Measurements from ENCODE around the gene FXYD2. TPM values are rescaled to one million over a fixed set of nuclear protein-coding genes. Genes with fewer than 3 reads are reported as not detected.

The FXYD2 gene
- total RNA-seq, 1 donor from 2014 or later = not detected

DNA sequence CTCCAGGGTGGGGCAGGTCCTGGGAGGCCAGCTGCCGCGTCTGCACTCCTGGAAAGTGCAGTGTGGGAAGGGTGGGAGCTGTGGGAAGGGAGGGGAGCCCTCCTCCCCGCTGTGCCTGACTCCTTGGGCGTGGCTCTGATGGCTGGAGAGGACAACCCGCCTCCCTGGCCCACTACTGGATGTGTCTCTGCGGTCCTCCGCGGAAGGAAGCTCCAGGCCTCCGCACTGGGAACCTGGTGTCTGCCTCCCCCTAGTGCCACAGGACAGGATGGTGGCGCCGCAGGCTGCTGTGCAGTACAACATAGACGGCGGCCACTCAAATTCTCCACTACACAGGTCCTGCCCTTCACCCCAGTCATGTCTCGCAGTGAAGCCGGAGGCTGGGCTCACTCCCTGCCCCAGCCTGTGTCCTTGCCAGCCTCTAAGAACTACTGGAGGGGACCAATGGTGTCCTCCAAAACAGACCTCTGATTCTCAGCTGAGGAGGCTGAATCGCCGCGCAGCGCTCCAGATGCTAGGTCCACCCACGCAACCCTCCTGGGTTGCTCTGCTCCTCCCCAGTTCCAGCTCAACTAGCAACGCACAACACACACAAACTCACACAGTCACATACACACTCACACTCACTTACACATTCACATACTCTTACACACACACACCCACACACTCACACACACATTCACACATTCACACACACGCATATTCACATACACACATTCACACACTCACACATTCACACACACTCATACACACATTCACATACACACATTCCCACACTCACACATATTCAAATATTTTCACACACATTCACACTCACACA, 15.1 kb downstream of the FXYD2 start:
- H3K9me3 Mint-ChIP-seq (ENCODE audit: unreplicated experiment) = no peaks in the 10 kb centered on the region
- TF ChIP-seq, protein P1, sequence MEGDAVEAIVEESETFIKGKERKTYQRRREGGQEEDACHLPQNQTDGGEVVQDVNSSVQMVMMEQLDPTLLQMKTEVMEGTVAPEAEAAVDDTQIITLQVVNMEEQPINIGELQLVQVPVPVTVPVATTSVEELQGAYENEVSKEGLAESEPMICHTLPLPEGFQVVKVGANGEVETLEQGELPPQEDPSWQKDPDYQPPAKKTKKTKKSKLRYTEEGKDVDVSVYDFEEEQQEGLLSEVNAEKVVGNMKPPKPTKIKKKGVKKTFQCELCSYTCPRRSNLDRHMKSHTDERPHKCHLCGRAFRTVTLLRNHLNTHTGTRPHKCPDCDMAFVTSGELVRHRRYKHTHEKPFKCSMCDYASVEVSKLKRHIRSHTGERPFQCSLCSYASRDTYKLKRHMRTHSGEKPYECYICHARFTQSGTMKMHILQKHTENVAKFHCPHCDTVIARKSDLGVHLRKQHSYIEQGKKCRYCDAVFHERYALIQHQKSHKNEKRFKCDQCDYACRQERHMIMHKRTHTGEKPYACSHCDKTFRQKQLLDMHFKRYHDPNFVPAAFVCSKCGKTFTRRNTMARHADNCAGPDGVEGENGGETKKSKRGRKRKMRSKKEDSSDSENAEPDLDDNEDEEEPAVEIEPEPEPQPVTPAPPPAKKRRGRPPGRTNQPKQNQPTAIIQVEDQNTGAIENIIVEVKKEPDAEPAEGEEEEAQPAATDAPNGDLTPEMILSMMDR (IDR thresholded peaks at IDR 0.05) = peak; percentile 55
- no peak for DNase-seq (ENCODE audit: extremely low spot score, unreplicated experiment)
- no peak overlapping the region for H3K4me3 Mint-ChIP-seq (ENCODE audit: unreplicated experiment)
- H3K27me3 Mint-ChIP-seq (ENCODE audit: unreplicated experiment) = peaks cover 26% of the 10 kb centered on the region
- H3K27ac Mint-ChIP-seq (ENCODE audit: unreplicated experiment) = no peak overlapping the region
- H3K4me1 Mint-ChIP-seq (ENCODE audit: unreplicated experiment) = peaks cover 10% of the 10 kb centered on the region
- H3K36me3 Mint-ChIP-seq (ENCODE audit: unreplicated experiment) = no peaks in the 10 kb centered on the region

DNA sequence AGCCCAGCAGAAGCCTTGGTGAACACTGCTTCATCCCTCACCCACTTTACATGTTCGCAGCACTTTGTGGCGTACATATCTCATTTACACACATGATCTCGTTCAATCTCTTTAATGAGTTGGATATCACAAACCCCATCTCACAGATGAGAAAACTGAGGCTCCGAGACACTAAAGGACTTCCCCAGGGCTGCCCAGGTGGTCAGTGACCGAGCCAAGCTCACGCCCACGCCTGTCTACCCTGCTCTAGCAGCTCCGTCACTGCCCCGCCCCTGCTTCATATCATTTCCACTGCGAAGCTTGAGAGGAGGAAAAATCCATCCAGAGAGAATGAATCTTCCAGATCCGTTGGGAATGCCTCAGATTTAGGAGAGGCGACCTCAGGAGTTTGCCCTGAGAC, 15.8 kb downstream of the FXYD2 start:
- DNase-seq (ENCODE audit: extremely low spot score, unreplicated experiment) = no peak
- TF ChIP-seq, protein P1 (IDR thresholded peaks at IDR 0.05) = no peak
- Mint-ChIP-seq H3K4me1 (ENCODE audit: unreplicated experiment) (peaks cover 9% of the 10 kb centered on the region), H3K4me3 (ENCODE audit: unreplicated experiment) (no peak overlapping the region), H3K9me3 (ENCODE audit: unreplicated experiment) (no peaks in the 10 kb centered on the region), H3K27me3 (ENCODE audit: unreplicated experiment) (peaks cover 29% of the 10 kb centered on the region), H3K27ac (ENCODE audit: unreplicated experiment) (no peak overlapping the region), H3K36me3 (ENCODE audit: unreplicated experiment) (no peaks in the 10 kb centered on the region)

DNA sequence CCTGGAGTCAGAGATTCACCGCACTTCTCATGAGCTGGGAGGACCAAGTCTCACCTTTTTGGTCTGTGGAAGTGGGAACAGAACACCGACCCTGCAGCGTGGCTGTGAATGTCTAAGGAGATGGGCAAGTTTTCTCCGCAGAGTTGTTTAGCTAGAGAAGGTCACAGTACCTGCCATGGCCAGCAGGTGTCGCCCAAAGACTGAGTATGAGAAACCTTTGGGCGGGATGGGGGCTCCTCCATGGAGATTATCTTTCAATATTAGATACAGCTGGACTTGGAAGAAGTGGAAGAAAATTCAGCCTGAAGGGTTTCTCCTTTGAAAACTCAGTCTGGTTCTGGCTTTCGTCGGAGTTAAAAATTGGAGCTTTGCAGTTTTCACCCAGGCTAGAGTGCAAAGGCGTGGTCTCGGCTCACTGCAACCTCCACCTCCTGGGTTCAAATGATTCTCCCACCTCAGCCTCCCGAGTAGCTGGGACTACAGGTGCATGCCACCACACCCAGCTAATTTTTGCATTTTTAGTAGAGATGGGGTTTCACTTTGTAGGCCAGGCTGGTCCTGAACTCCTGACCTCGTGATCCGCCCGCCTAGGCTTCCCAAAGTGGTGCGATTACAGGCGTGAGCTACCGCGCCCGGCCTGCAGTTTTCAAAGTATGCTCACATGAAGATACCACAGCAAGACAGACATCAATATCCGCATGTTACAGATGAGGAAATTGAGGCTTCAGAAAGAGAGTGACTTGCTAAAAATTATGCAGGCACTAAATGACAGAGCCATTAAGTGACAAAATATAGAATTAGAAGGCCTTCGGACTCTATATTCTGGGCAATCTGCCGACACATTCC, 16.8 kb downstream of the FXYD2 start:
- Mint-ChIP-seq H3K4me3 (ENCODE audit: unreplicated experiment) (no peak overlapping the region), H3K4me1 (ENCODE audit: unreplicated experiment) (peaks cover 9% of the 10 kb centered on the region), H3K9me3 (ENCODE audit: unreplicated experiment) (no peaks in the 10 kb centered on the region), H3K36me3 (ENCODE audit: unreplicated experiment) (no peaks in the 10 kb centered on the region), H3K27ac (ENCODE audit: unreplicated experiment) (no peak overlapping the region), H3K27me3 (ENCODE audit: unreplicated experiment) (peaks cover 29% of the 10 kb centered on the region)
- no peak for DNase-seq (ENCODE audit: extremely low spot score, unreplicated experiment)
- TF ChIP-seq, protein P1 (IDR thresholded peaks at IDR 0.05) = peak; percentile 93

DNA sequence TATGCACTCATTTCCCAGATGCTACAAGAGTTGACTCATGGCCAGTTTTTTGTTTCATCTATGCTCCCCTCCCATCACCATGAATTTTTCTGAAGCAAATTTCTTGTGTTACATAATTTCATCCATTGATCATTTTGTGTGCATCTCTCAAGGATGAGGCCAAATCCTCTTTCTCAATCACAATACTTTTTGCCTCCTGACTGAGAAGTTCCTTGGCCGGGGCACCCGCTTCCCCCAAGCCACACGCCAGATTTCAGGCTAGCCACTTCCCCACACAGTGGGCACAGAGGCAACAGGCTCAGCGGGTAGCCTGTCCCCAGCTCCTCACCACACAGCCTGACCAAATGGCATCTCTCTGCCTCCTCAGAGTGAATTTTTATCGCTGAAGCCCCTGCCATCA, 17.7 kb downstream of the FXYD2 start:
- no peak for DNase-seq (ENCODE audit: extremely low spot score, unreplicated experiment)
- Mint-ChIP-seq H3K27ac (ENCODE audit: unreplicated experiment) (no peak overlapping the region), H3K36me3 (ENCODE audit: unreplicated experiment) (no peaks in the 10 kb centered on the region), H3K4me1 (ENCODE audit: unreplicated experiment) (peaks cover 9% of the 10 kb centered on the region), H3K9me3 (ENCODE audit: unreplicated experiment) (no peaks in the 10 kb centered on the region), H3K27me3 (ENCODE audit: unreplicated experiment) (peaks cover 34% of the 10 kb centered on the region), H3K4me3 (ENCODE audit: unreplicated experiment) (no peak overlapping the region)
- TF ChIP-seq, protein P1 (IDR thresholded peaks at IDR 0.05) = no peak

DNA sequence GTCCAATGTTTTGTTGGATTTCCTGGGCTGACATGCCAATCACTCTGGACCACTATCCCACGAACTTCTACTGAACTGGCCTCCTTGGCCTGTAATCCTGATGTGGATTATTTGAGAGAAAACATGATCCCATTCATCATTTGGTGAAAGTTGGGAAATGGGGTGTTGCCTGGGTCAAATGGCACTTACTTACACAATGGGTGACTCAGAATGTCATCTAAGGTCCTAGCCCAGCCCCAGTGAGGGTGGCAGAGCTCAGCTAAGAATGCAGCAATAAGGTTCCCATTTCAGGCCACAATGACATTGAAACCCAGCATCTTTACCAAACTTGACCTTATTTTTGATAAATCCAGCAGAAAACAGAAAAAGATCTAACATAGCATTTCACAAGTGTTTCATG, 19.5 kb downstream of the FXYD2 start:
- Mint-ChIP-seq H3K36me3 (ENCODE audit: unreplicated experiment) (no peaks in the 10 kb centered on the region), H3K4me3 (ENCODE audit: unreplicated experiment) (no peak overlapping the region), H3K4me1 (ENCODE audit: unreplicated experiment) (peaks cover 9% of the 10 kb centered on the region), H3K9me3 (ENCODE audit: unreplicated experiment) (no peaks in the 10 kb centered on the region), H3K27me3 (ENCODE audit: unreplicated experiment) (peaks cover 36% of the 10 kb centered on the region), H3K27ac (ENCODE audit: unreplicated experiment) (no peak overlapping the region)
- TF ChIP-seq, protein P1 (IDR thresholded peaks at IDR 0.05) = no peak
- DNase-seq (ENCODE audit: extremely low spot score, unreplicated experiment) = no peak

All from osteocyte (in vitro differentiated cells).